Endothelial cell of umbilical vein (primary cell): ENCODE results near the gene SLC9A9.

Source experiments
- CTCF ChIP-seq, 2 donors: IDR thresholded peaks; 1 replicate in 1 of 2; 2 replicates in 1 of 2; pipeline ENCODE4 v1.5.1; 2011; ENCODE audit warnings: low read length in 2 of 2, mild to moderate bottlenecking in 2 of 2, moderate library complexity in 2 of 2, control low read depth in 1 of 2, inconsistent platforms in 1 of 2, low read depth in 1 of 2; ENCODE audit not compliant: insufficient read depth in 1 of 2; ENCODE audit errors: extremely low read depth in 1 of 2
- EZH2 ChIP-seq: IDR thresholded peaks from 2 replicates; pipeline ENCODE4 v1.6.1; 2012; ENCODE audit warnings: borderline replicate concordance, low read depth, mild to moderate bottlenecking, moderate library complexity, low read length, inconsistent platforms; ENCODE audit not compliant: severe bottlenecking
- JUN ChIP-seq: IDR thresholded peaks from 2 replicates; pipeline ENCODE4 v1.6.1; 2011; ENCODE audit warnings: borderline replicate concordance, low read depth; ENCODE audit not compliant: insufficient read length, insufficient read depth
- MAX ChIP-seq: IDR thresholded peaks from 2 replicates; pipeline ENCODE4 v1.6.1; 2011; ENCODE audit not compliant: insufficient read depth, insufficient read length
- MYC ChIP-seq: IDR thresholded peaks from one replicate; pipeline ENCODE4 v1.6.1; 2011; ENCODE audit warnings: mild to moderate bottlenecking, low read depth, low read length
- POLR2A ChIP-seq: IDR thresholded peaks from 2 replicates; pipeline ENCODE4 v1.6.1; 2012; ENCODE audit warnings: low read depth, mild to moderate bottlenecking, control low read depth, low read length
- POLR2AphosphoS5 ChIP-seq: IDR thresholded peaks from 2 replicates; pipeline ENCODE4 v1.6.1; 2012; ENCODE audit warnings: low read depth, mild to moderate bottlenecking, control low read depth, low read length, moderate library complexity; ENCODE audit not compliant: insufficient read depth

- no peak for TF ChIP-seq CTCF (IDR thresholded peaks at IDR 0.05; ENCODE audit: extremely low read depth in 1 of 2, insufficient read depth in 1 of 2, low read depth in 1 of 2, low read length in 2 of 2)
- no peak for TF ChIP-seq MAX
- no peak for TF ChIP-seq POLR2AphosphoS5
- TF ChIP-seq EZH2, result no peak
- no peak for TF ChIP-seq POLR2A
- no peak for TF ChIP-seq MYC
- TF ChIP-seq JUN, result no peak
These were observed 247.2 kb downstream of the SLC9A9 start for GRCh38 chr3:143600756-143601718.
